Measurements from ENCODE around the gene ASXL2.
"Not testable (repeated sequence)": the region's sequence is repeated elsewhere in the genome, so short reads cannot be mapped to it uniquely, and the experiment has no call there.

Gene ASXL2

DNA sequence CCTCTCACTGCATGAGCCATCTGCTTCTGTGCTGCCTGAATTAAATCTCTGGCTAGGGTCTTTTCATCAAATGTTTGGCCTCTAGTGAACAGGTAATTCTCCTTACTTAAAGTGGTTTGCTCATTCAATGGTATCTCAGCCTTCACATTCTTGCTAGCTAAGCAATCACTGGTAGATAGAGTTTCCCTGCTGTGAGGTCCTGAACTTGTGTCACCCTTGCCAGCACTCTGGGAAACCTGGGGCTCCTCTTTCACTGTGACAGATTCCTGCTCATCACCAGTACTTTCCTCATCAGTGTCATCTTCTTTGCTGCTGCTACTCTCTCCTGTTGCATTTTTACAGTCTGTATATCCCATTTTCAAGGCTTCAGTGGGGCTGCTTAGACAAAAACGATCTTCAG is 135.8 kb downstream of the ASXL2 start:
- FAIRE-seq, result no peak
- no peak for DNase-seq (ENCODE audit: insufficient read length, low spot score)

- DNase-seq (ENCODE audit: insufficient read length, low spot score) (no peak), FAIRE-seq (no peak)
These were observed 137.4 kb downstream of the ASXL2 start for GRCh38 chr2:25740810-25741381.

DNA sequence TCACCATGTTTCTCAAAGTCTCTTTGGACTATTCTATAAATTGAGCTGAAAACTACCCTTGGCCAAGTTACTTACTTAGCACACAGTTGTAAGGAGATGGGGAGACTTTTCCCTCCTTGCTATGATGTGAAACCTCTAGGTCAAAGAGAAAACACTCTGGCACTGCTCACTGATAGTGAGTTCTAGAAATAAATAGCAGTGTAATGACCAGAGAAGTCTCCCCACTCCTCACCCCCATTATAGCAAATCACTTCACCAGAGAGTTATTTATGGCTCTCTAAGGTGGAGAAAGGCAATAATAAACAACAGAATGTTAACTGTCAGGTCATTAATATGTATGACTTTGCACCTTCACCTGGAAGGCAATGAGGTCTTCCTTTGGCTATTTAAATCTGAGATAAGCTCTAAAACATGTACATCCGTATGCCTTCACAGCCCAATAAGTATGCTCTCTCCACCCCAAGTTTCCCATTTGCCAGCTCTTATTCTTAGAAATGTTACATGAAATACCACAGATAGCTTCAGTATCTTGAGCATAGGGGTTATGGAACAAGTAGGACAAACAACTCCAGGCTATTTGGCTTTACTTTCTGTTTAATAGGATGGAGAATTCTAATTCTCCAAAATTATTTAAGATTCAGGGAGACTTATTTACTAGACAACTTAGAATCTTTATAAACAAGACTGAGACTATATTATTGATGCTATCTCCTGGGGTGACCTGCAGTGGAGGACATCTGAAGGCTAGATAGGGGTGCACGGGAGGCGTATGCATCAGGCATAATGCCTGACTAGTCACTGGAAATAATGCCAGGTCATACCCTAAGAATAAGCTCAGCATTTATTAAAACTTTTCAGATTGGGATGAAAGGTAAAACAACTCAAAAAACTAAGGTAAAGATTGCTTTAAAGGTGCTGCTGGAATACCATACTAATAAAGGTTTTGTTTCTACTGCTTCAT is 139.6 kb downstream of the ASXL2 start:
- DNase-seq (ENCODE audit: insufficient read length, low spot score) (no peak), FAIRE-seq (no peak)

DNA sequence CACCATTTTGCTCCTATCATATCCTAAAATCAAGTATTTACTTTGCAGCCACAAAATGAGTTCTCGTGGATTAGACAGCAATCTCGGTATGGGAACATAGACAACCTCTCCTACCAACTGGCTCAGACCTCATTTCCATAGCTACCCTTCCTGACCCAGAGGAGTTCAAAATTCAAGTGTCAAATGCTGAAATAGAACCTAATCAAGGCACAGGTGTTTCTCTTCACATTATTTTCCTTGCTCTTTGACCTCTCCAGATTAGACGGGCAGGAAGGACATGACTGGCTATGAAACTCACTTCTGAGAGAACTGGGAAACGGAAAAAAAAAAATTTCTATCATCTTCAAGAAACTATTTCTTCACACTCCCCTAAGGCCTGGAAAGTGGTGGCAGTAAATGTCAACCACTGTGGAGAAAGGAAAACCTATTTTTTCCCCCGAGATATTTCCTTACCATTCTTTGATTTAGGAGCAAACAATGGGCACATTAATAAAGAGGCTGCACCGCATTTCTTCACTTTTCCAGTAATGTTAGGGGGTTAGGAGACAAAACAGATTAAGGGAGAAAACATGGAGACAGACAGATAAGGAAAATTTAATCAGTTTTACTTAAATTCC is 141.3 kb downstream of the ASXL2 start:
- no peak for FAIRE-seq
- no peak for DNase-seq (ENCODE audit: insufficient read length, low spot score)

GRCh38 chr2:25735835-25736234 is 142.5 kb downstream of the ASXL2 start:
- DNase-seq (ENCODE audit: insufficient read length, low spot score) (no peak), FAIRE-seq (no peak)

GRCh38 chr2:25728559-25728958 is 149.7 kb downstream of the ASXL2 start:
- no peak for FAIRE-seq

DNA sequence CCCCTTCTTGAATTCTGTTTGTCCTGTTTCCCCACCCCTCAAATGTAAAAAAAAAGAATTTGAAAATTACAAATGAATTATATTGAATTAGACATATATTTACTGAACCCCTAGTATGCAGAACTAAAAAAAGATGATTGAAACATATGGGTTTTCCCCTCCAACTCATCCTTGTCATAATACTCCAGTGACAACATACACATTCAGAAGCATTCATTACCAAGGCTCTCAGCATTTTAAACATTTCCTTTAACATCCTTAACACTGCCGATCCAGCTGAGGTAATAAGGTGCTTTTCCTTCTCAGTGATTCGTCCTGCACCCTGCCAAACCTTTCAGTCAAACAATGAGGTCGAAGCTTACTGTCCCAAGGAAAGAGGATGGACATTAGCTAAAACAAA is 151.8 kb downstream of the ASXL2 start:
- FAIRE-seq (no peak), DNase-seq (ENCODE audit: insufficient read length, low spot score) (no peak)

More at GRCh38 chr2:25728559-25728958, 149.7 kb downstream of the ASXL2 start:
- no peak for DNase-seq (ENCODE audit: insufficient read length, low spot score)

GRCh38 chr2:25725877-25726276 is 152.4 kb downstream of the ASXL2 start:
- no peak for DNase-seq (ENCODE audit: insufficient read length, low spot score)
- FAIRE-seq, result no peak

DNA sequence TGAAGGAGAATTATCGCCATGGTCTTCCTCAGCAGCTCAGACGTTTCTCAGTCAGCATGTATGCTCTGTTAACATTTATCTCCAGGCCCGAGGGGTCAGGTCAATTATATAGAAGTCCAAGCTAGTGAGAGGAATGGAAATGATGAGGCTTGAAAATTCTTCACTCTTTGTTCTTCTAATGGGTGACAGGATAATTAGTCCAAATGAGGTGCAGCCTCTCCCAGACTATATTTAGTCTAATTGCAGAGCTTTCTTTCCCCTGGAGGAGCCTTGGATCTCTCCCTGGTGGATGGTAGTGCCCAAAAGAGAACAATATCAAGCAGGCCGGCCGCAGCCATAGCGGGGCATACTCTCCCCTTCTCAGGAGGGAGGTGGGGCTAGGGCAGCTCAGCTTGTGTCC is 153.5 kb downstream of the ASXL2 start:
- FAIRE-seq (no peak), DNase-seq (ENCODE audit: insufficient read length, low spot score) (no peak)

GRCh38 chr2:25722224-25722623 is 156.1 kb downstream of the ASXL2 start:
- no peak for DNase-seq (ENCODE audit: insufficient read length, low spot score)
- no peak for FAIRE-seq

GRCh38 chr2:25720575-25720974 is 157.7 kb downstream of the ASXL2 start:
- no peak for FAIRE-seq
- DNase-seq (ENCODE audit: insufficient read length, low spot score), result no peak

DNA sequence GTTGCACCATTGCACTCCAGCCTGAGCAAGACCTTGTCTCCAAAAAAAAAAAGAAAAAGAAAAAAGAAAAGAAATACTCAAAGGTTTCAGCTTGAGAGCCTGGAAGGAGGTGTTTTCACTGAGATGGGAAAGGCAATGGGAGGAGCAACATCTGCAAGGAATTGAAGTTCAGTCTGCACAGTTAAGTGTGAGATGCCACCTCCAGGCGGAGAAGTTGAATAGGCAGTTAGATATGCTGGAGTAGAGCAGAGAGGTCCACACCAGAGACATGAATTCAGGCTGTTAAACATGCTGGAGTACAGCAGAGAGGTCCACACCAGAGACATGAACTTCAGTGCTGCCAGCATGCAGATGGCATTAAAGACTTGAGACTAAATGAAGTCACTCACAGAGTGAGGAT is 163.5 kb downstream of the ASXL2 start:
- DNase-seq (ENCODE audit: insufficient read length, low spot score) (no peak), FAIRE-seq (no peak)

DNA sequence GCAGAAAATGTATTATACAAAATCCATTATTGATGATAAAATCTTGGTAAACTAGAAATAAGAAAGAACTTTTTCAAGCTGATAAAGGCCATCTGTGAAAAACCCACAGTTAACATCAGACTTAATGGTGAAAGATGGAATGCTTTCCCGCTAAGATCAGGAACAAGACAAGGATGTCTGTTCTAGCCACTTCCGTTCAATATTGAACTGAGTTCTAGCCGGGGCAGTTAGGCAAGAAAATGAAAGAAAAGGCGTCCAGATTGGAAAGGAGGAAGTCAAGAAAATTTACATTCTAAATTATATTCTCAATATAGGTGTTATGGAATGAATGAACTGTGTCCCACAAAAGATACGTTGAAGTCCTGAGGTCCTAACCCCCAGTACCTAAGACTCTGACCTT is 165.8 kb downstream of the ASXL2 start:
- FAIRE-seq, result no peak
- no peak for DNase-seq (ENCODE audit: insufficient read length, low spot score)

DNA sequence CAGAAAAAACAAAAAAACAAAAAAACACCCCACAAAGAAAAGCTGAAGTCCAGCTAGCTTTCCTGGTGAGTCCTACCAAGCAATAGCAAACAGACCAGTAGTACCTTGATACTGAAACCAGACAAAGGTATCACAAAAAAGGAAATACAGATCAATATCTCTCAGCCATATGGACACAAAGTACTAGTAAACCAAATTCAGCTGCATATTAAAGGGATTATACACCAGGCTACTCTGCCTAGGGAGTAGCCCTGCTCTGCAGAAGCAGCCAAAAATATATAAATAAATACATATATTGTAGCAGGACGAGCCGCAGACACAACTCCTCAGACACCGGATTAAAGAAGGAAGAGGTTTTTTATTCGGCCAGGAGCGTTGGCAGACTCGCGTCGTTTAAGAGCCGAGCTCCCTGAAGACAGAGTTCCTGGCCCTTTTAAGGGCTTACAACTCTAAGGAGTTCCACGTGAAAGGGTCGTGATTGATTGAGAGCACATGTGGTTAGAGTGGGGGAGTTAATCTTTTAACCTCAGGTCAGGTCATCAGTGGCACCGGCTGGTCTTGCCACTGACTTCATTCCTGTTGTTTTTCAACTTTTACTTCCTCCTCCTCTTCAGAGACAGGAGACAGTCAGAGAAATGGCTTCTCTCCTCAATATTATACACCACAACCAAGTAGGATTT is 166.5 kb downstream of the ASXL2 start:
- DNase-seq (ENCODE audit: insufficient read length, low spot score) (no peak), FAIRE-seq (peak; percentile 8)

DNA sequence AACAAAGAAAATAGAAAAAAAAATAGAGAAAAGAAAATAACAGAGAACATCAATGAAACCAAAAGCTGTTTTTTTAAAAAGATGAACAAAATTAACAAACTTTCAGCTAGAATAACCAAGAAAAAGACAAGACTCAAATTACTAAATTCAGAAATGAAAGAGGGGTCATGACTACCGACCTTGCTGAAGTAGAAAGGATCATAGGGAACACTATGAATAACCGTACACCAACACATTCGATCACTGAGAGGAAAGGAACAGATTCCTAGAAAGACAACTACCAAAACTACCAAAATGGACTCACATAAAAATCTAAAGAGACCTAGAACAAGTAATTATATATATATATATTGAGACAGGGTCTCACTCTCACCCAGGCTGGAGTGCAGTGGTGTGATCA is 167.5 kb downstream of the ASXL2 start:
- peak; percentile 35 for FAIRE-seq
- no peak for DNase-seq (ENCODE audit: insufficient read length, low spot score)

DNA sequence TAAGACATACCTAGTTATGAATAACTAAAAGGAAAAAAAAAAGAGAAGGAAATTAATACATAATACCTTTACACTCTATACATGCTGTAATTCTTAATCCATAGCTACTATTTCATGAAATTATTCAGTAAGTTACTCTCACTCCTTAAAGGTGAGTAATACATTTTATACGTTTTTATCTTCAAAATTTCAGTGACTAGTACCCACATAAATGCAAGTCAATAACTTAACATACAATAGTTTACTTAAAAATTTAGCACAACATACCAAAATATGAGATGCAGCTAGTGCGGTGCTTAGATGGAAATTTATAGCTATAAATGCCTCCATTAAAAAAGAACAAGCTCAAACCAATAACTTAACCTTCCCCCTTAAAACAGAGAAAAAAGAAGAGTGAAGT is 168.9 kb downstream of the ASXL2 start:
- peak; percentile 4 for FAIRE-seq
- no peak for DNase-seq (ENCODE audit: insufficient read length, low spot score)

GRCh38 chr2:25707927-25708590 is 170.2 kb downstream of the ASXL2 start:
- FAIRE-seq, result peak; percentile 33

DNA sequence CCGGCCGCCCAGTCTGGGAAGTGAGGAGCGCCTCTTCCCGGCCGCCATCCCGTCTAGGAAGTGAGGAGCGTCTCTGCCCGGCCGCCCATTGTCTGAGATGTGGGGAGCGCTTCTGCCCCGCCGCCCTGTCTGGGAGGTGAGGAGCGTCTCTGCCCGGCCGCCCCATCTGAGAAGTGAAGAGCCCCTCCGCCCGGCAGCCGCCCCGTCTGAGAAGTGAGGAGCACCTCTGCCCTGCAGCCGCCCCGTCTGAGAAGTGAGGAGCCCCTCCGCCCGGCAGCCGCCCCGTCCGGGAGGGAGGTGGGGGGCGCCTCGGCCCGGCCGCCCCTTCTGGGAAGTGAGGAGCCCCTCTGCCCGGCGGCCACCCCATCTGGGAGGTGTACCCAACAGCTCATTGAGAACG is 172.7 kb downstream of the ASXL2 start:
- not testable (repeated sequence) for DNase-seq (ENCODE audit: insufficient read length, low spot score); FAIRE-seq

More at GRCh38 chr2:25707927-25708590, 170.2 kb downstream of the ASXL2 start:
- no peak for DNase-seq (ENCODE audit: insufficient read length, low spot score)

- DNase-seq (ENCODE audit: insufficient read length, low spot score) (no peak), FAIRE-seq (no peak)
These were observed 176.5 kb downstream of the ASXL2 start for GRCh38 chr2:25701801-25702200.

DNA sequence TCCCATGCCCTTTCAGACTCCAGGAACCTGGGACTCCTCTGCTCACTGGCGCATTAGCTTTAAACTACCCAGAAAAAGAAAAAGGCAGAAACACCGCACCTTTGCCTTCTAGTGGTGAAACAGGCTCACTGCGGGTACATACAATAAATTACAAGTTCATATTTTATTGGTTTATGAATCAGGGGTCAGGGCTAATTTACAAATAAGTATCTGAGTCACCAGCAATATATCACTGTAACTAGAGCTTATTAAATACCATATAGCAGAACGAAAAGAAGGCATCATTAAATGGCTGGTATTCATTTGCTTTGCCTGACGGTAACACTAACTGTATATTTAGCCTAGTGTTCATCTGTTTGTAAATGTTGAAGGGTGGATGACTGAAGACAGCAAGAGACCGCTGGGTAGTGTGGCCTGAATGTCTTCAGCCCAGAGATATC is 178.0 kb downstream of the ASXL2 start:
- FAIRE-seq (peak; percentile 39), DNase-seq (ENCODE audit: insufficient read length, low spot score) (no peak)
